Neuronal stem cell (in vitro differentiated cells): ENCODE data around the gene CD177.
A peak's percentile ranks its signal among the peaks of the same experiment; 100 is the strongest.

Experiments
- DNase-seq: peaks from one replicate; pipeline ENCODE4 v3.0.0-alpha.2; 2013; ENCODE audit warnings: low spot score
- H2AFZ ChIP-seq: one replicate; pipeline ENCODE4 v1.6.1; 2013; ENCODE audit warnings: mild to moderate bottlenecking, low read length, inconsistent platforms
- H2AK5ac ChIP-seq: 2 replicates; pipeline ENCODE4 v1.6.1; 2013; ENCODE audit warnings: low read depth, mild to moderate bottlenecking, inconsistent platforms, low read length, moderate library complexity, mixed read lengths
- H2BK120ac ChIP-seq: 2 replicates; pipeline ENCODE4 v1.6.1; 2013; ENCODE audit warnings: low read depth, mild to moderate bottlenecking, inconsistent platforms, low read length, moderate library complexity, mixed read lengths
- H2BK12ac ChIP-seq: one replicate; pipeline ENCODE4 v1.6.1; 2013; ENCODE audit warnings: low read length, inconsistent platforms
- H2BK15ac ChIP-seq: 2 replicates; pipeline ENCODE4 v1.6.1; 2013; ENCODE audit warnings: mild to moderate bottlenecking, low read length, inconsistent platforms, mixed read lengths
- H2BK5ac ChIP-seq: one replicate; pipeline ENCODE4 v1.6.1; 2013; ENCODE audit warnings: inconsistent platforms, mild to moderate bottlenecking, low read length, moderate library complexity
- H3K14ac ChIP-seq: one replicate; pipeline ENCODE4 v1.6.1; 2013; ENCODE audit warnings: low read length, inconsistent platforms
- H3K18ac ChIP-seq: 2 replicates; pipeline ENCODE4 v1.6.1; 2013; ENCODE audit warnings: low read length, inconsistent platforms
- H3K23ac ChIP-seq: 2 replicates; pipeline ENCODE4 v1.6.1; 2013; ENCODE audit warnings: low read depth, mild to moderate bottlenecking, mixed read lengths, low read length, inconsistent platforms; ENCODE audit not compliant: poor library complexity
- H3K27ac ChIP-seq: replicated peaks from 3 replicates; pipeline ENCODE4 v1.5.1; 2013; ENCODE audit warnings: low read length, inconsistent platforms
- H3K27me3 ChIP-seq, 3 experiments: 2 replicates each; pipeline ENCODE4 v1.6.1; 2013; ENCODE audit warnings: low read length in 3 of 3, mild to moderate bottlenecking in 2 of 3, inconsistent platforms in 1 of 3, low read depth in 1 of 3, mixed read lengths in 1 of 3, moderate library complexity in 1 of 3; ENCODE audit not compliant: control insufficient read depth in 3 of 3, insufficient read depth in 3 of 3
- H3K36me3 ChIP-seq, 2 donors: replicated peaks in 1 of 2; 2 replicates each; pipeline ENCODE4 v1.6.1; 2013; ENCODE audit warnings: low read length in 2 of 2; ENCODE audit not compliant: control insufficient read depth in 2 of 2, insufficient read depth in 2 of 2
- H3K4ac ChIP-seq: 2 replicates; pipeline ENCODE4 v1.6.1; 2013; ENCODE audit warnings: inconsistent platforms, mild to moderate bottlenecking, low read length, moderate library complexity
- H3K4me1 ChIP-seq, 2 donors: 1 replicate in 1 of 2; 2 replicates in 1 of 2; pipeline ENCODE4 v1.6.1; 2013; ENCODE audit warnings: low read length in 2 of 2, low read depth in 1 of 2; ENCODE audit not compliant: control insufficient read depth in 2 of 2, insufficient read depth in 1 of 2
- H3K4me2 ChIP-seq: one replicate; pipeline ENCODE4 v1.6.1; 2013; ENCODE audit warnings: mild to moderate bottlenecking, low read length, inconsistent platforms; ENCODE audit not compliant: insufficient read depth, poor library complexity, severe bottlenecking
- H3K4me3 ChIP-seq, 2 donors: 2 replicates each; pipeline ENCODE4 v1.5.1; 2013; ENCODE audit warnings: low read length in 2 of 2, mild to moderate bottlenecking in 2 of 2, inconsistent platforms in 1 of 2, moderate library complexity in 1 of 2
- H3K79me1 ChIP-seq: one replicate; pipeline ENCODE4 v1.6.1; 2013; ENCODE audit warnings: low read depth, mild to moderate bottlenecking, inconsistent platforms, low read length, moderate library complexity
- H3K9ac ChIP-seq: one replicate; pipeline ENCODE4 v1.6.1; 2013; ENCODE audit warnings: mild to moderate bottlenecking, low read depth, low read length, inconsistent platforms; ENCODE audit not compliant: poor library complexity
- H3K9me3 ChIP-seq, 2 donors: replicated peaks in 1 of 2; 2 replicates each; pipeline versions ENCODE3 to v1.6.1; 2013; ENCODE audit warnings: low read length in 2 of 2, mild to moderate bottlenecking in 2 of 2, inconsistent platforms in 1 of 2, low read depth in 1 of 2, mixed read lengths in 1 of 2, moderate library complexity in 1 of 2; ENCODE audit not compliant: control insufficient read depth in 2 of 2, insufficient read depth in 1 of 2
- H4K8ac ChIP-seq: one replicate; pipeline ENCODE4 v1.6.1; 2013; ENCODE audit warnings: low read depth, mild to moderate bottlenecking, inconsistent platforms, low read length, moderate library complexity
- H4K91ac ChIP-seq: one replicate; pipeline ENCODE4 v1.6.1; 2013; ENCODE audit warnings: low read length, low read depth, mild to moderate bottlenecking, inconsistent platforms; ENCODE audit not compliant: poor library complexity
- WGBS, 2 donors: extraction: QIAGEN DNeasy Blood & Tissue Kit; methylation state at CpG; one replicate each; pipeline ENCODE4 v1.1.7; 2013; ENCODE audit warnings: missing lambda C conversion rate in 2 of 2, mixed read lengths in 1 of 2; ENCODE audit not compliant: insufficient read length in 2 of 2, insufficient replicate concordance in 1 of 2; ENCODE audit errors: extremely low coverage in 2 of 2; 5-methylcytosine and 5-hydroxymethylcytosine counted together

The CD177 gene

GRCh38 chr19:43309466-43309865 lies 44.0 kb upstream of the CD177 start:
- no CpG with 5 or more reads among the region's 4 CpGs for WGBS, 2 donors
- Histone ChIP-seq H3K4me2 (no peak overlapping the region), H3K4ac (no peak overlapping the region), H4K8ac (no peak overlapping the region), H3K9ac (peak overlapping the region; percentile 34), H3K18ac (no peak overlapping the region), H3K79me1 (no peaks in the 10 kb centered on the region), H3K4me3 (no peak overlapping the region), H3K4me1 (no peaks in the 10 kb centered on the region), H2BK120ac (no peak overlapping the region), H2BK5ac (no peak overlapping the region), H3K27ac (no peak overlapping the region), H2AK5ac (no peak overlapping the region), H3K9me3 (peaks cover 0 to 35% of the 10 kb centered on the region in 2 donors), H2BK12ac (no peak overlapping the region), H2BK15ac (no peak overlapping the region), H3K14ac (no peak overlapping the region), H4K91ac (no peak overlapping the region), H3K36me3 (no peaks in the 10 kb centered on the region), H2AFZ (no peak overlapping the region), H3K23ac (no peak overlapping the region), H3K27me3 (no peaks in the 10 kb centered on the region)
- DNase-seq: no peak

- WGBS, 2 donors: no CpG with 5 or more reads among the region's 3 CpGs
- no peak overlapping the region for H4K8ac ChIP-seq
- H2AK5ac ChIP-seq: no peak overlapping the region
- DNase-seq: no peak
- H2BK12ac ChIP-seq: no peak overlapping the region
- no peak overlapping the region for H2BK15ac ChIP-seq
- H3K27ac ChIP-seq: no peak overlapping the region
- H3K23ac ChIP-seq: no peak overlapping the region
- H3K4me3 ChIP-seq: no peak overlapping the region
- no peak overlapping the region for H2BK120ac ChIP-seq
- H2AFZ ChIP-seq: no peak overlapping the region
- H2BK5ac ChIP-seq: no peak overlapping the region
- no peak overlapping the region for H3K4me2 ChIP-seq
- no peak overlapping the region for H3K14ac ChIP-seq
- H3K36me3 ChIP-seq: no peaks in the 10 kb centered on the region
- no peak overlapping the region for H3K9ac ChIP-seq
- peaks cover 0 to 30% of the 10 kb centered on the region in 2 donors for H3K9me3 ChIP-seq
- no peaks in the 10 kb centered on the region for H3K79me1 ChIP-seq
- H3K27me3 ChIP-seq: no peaks in the 10 kb centered on the region
- H3K18ac ChIP-seq: no peak overlapping the region
- H3K4ac ChIP-seq: no peak overlapping the region
- H3K4me1 ChIP-seq: no peaks in the 10 kb centered on the region
- H4K91ac ChIP-seq: no peak overlapping the region
Observed at GRCh38 chr19:43310221-43310620, 43.3 kb upstream of the CD177 start.

- no CpG with 5 or more reads among the region's 6 CpGs for WGBS, 2 donors
- H3K27ac ChIP-seq: no peak overlapping the region
- H3K4ac ChIP-seq: no peak overlapping the region
- H3K4me3 ChIP-seq: no peak overlapping the region
- H3K18ac ChIP-seq: no peak overlapping the region
- H3K36me3 ChIP-seq: no peaks in the 10 kb centered on the region
- no peak overlapping the region for H2BK5ac ChIP-seq
- no peaks in the 10 kb centered on the region for H3K4me1 ChIP-seq
- H3K9me3 ChIP-seq: peaks cover 0 to 23% of the 10 kb centered on the region in 2 donors
- no peak overlapping the region for H4K91ac ChIP-seq
- H3K14ac ChIP-seq: no peak overlapping the region
- no peak overlapping the region for H2AFZ ChIP-seq
- H3K79me1 ChIP-seq: no peaks in the 10 kb centered on the region
- H2BK120ac ChIP-seq: no peak overlapping the region
- H2BK12ac ChIP-seq: no peak overlapping the region
- no peak overlapping the region for H3K4me2 ChIP-seq
- no peak overlapping the region for H3K9ac ChIP-seq
- no peaks in the 10 kb centered on the region for H3K27me3 ChIP-seq
- H4K8ac ChIP-seq: no peak overlapping the region
- H2BK15ac ChIP-seq: no peak overlapping the region
- no peak overlapping the region for H3K23ac ChIP-seq
- H2AK5ac ChIP-seq: no peak overlapping the region
- DNase-seq: no peak
Observed at GRCh38 chr19:43311256-43311655, 42.2 kb upstream of the CD177 start.

GRCh38 chr19:43311706-43312105 lies 41.8 kb upstream of the CD177 start:
- no peaks in the 10 kb centered on the region for H3K36me3 ChIP-seq
- no peak overlapping the region for H3K23ac ChIP-seq
- H4K91ac ChIP-seq: no peak overlapping the region
- H3K9ac ChIP-seq: no peak overlapping the region
- no peak overlapping the region for H3K18ac ChIP-seq
- H2BK120ac ChIP-seq: no peak overlapping the region
- H4K8ac ChIP-seq: no peak overlapping the region
- H3K4me2 ChIP-seq: no peak overlapping the region
- no peak overlapping the region for H3K27ac ChIP-seq
- no peak overlapping the region for H2BK12ac ChIP-seq
- no peak overlapping the region for H3K4ac ChIP-seq
- H3K27me3 ChIP-seq: no peaks in the 10 kb centered on the region
- H3K9me3 ChIP-seq: peaks cover 0 to 22% of the 10 kb centered on the region in 2 donors
- DNase-seq: no peak
- no peaks in the 10 kb centered on the region for H3K4me1 ChIP-seq
- no peak overlapping the region for H2AFZ ChIP-seq
- no peak overlapping the region for H2BK15ac ChIP-seq
- H2AK5ac ChIP-seq: no peak overlapping the region
- no CpG with 5 or more reads among the region's 2 CpGs for WGBS, 2 donors
- no peak overlapping the region for H3K4me3 ChIP-seq
- H2BK5ac ChIP-seq: no peak overlapping the region
- H3K79me1 ChIP-seq: no peaks in the 10 kb centered on the region
- no peak overlapping the region for H3K14ac ChIP-seq
